HepG2 (cell line): ENCODE results near the gene CLEC4M. TPM values are rescaled to one million over a fixed set of nuclear protein-coding genes. Genes with fewer than 3 reads are reported as not detected.

ENCODE experiments used
- ZNF318 ChIP-seq: sonication (generic); formaldehyde crosslinking; IDR thresholded peaks from 2 replicates; pipeline ENCODE4 v1.4.0; 2020; ENCODE audit warnings: mild to moderate bottlenecking, missing genetic modification reagents
- ZNF362 ChIP-seq: sonication (generic); formaldehyde crosslinking; IDR thresholded peaks from 2 replicates; pipeline ENCODE4 v1.4.0; 2020; ENCODE audit warnings: missing genetic modification reagents, mild to moderate bottlenecking, borderline replicate concordance
- ZNF770 ChIP-seq: sonication (generic); formaldehyde crosslinking; IDR thresholded peaks from 2 replicates; pipeline ENCODE4 v1.5.0; 2020; ENCODE audit warnings: mild to moderate bottlenecking, missing genetic modification reagents
- ZNF878 ChIP-seq: sonication (generic); formaldehyde crosslinking; IDR thresholded peaks from 2 replicates; pipeline ENCODE4 v1.8.1; 2023; ENCODE audit warnings: mild to moderate bottlenecking, missing genetic modification reagents, moderate library complexity
- polyA plus RNA-seq, 8 experiments: library from polyadenylated mRNA; depleted of rRNA in 3 of 8; stranded (reverse) in 7 of 8; unstranded in 1 of 8; fragments of >200 nt; fragmentation: Illumina TruSeq in 4 of 8; extraction: Trizol in 4 of 8; gene quantifications; 2 replicates each; pipeline versions ENCODE4 v1.2.1 to v1.2.3, GENCODE V29; 2011 to 2016; ENCODE audit warnings: low read depth in 4 of 8, missing spikeins in 1 of 8, mixed read lengths in 1 of 8; ENCODE audit not compliant: insufficient read depth in 1 of 8
- total RNA-seq, 5 experiments: library from RNA; depleted of rRNA; stranded (reverse); fragments of >200 nt; fragmentation: Illumina TruSeq; extraction: Trizol; gene quantifications; 2 replicates each; pipeline ENCODE4 v1.2.3, GENCODE V29; 2016; ENCODE audit warnings: low read depth in 1 of 5

Gene CLEC4M
- total and polyA plus RNA-seq, 2 of the 13 experiments (the other 11 are each of a cell fraction or from before 2014, with no cell fraction given), result not detected

GRCh38 chr19:7720351-7720750, 42.7 kb upstream of the CLEC4M start (continued):
- no peak for TF ChIP-seq ZNF318 (CRISPR knock-in tag)
- no peak for TF ChIP-seq ZNF362 (CRISPR knock-in tag)
- TF ChIP-seq ZNF770, result no peak
- no peak for TF ChIP-seq ZNF878 (CRISPR knock-in tag)
